Right ventricle myocardium superior (tissue), 1 donor: Measurements from ENCODE around the gene OGN. TPM values are rescaled to one million over a fixed set of nuclear protein-coding genes. Genes with fewer than 3 reads are reported as not detected.
A peak's percentile ranks its signal among the peaks of the same experiment; 100 is the strongest.

Experiments
- ATAC-seq: fragments of 200-7000 bp; cut with Tn5 transposase; one replicate; pipeline ENCODE4 v1.9.1; 2020; ENCODE audit warnings: mild to moderate bottlenecking; ENCODE audit not compliant: poor library complexity
- DNase-seq: peaks from one replicate; pipeline ENCODE4 v3.0.0-alpha.2; 2020
- intact Hi-C: fragments of 100-400 bp; cut with DNase I; formaldehyde crosslinking; loops from one replicate; pipeline ENCODE4 v1.11.2; 2022
- total RNA-seq: library from RNA; stranded (reverse); fragmentation: NEBNext Ultra II Directional; extraction: Animal tissue kit (Norgen Biotek cat#: 25700); gene quantifications from one replicate; pipeline ENCODE4 v1.2.1, GENCODE V29; 2021
- donor health status: DM: no; HTN: yes; CAD: no; lungs with severe emphysema.

OGN gene
- total RNA-seq, 1 donor from 2014 or later, result 10.0 TPM

DNA sequence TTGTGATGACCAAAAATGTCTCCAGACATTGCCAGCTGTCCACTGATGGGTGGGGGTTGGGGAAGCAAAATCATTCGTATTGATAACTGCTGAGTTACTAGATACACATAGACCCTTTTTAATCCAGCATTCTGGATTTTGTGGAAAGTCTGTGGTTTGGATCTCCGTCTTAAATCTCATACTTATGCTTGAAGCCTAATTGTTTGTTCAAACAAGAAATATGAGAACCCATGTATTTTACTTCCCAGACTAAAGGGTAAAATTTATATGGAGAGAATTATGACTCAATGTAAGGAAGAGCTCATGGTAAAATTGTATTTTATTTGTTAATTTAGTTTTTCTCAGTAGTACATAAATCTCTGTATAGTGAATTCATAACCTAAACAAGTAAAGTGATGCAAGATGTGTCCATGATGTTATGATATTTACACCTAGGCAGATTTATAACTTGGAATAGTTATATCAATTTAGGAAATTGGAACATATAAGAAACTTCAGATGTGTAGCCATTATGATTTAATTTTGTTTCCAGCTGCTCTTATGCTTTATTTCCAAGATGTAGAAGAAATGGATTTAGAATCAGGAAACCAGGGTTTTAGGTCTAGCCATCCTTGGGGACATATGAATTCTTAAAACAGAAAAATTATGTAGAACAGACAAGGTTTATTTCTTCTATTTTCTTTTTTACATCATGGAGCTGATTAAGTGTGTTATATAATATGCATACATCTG is 4.5 kb upstream of the OGN start:
- no peak for ATAC-seq

GRCh38 chr9:92407818-92408217 is 3.4 kb upstream of the OGN start:
- ATAC-seq (no peak), DNase-seq (no peak)
- intact Hi-C loops, result loop anchor here (10.0 kb wide), 1 partner anchor 63 kb away; no protein-coding TSS in a partner anchor

More for the DNA sequence above, 4.5 kb upstream of the OGN start:
- no peak for DNase-seq
- intact Hi-C loops, result loop anchor here (10.0 kb wide), 1 partner anchor 64 kb away; no protein-coding TSS in a partner anchor

GRCh38 chr9:92406477-92406876 is 2.1 kb upstream of the OGN start:
- intact Hi-C loops, result loop anchor here (10.0 kb wide), 1 partner anchor 62 kb away; no protein-coding TSS in a partner anchor
- ATAC-seq, result peak; percentile 82
- no peak for DNase-seq

GRCh38 chr9:92405818-92406217 is 1.4 kb upstream of the OGN start:
- intact Hi-C loops, result loop anchor here (10.0 kb wide), 1 partner anchor 61 kb away; no protein-coding TSS in a partner anchor
- DNase-seq (no peak), ATAC-seq (no peak)

- intact Hi-C loops, result loop anchor here (10.0 kb wide), 1 partner anchor 58 kb away; no protein-coding TSS in a partner anchor
- ATAC-seq, result peak; percentile 19
- no peak for DNase-seq
Observed at GRCh38 chr9:92402826-92403745, 1.3 kb downstream of the OGN start.

GRCh38 chr9:92402360-92402759 is 2.0 kb downstream of the OGN start:
- intact Hi-C loops, result loop anchor here (10.0 kb wide), 1 partner anchor 58 kb away; no protein-coding TSS in a partner anchor
- DNase-seq (no peak), ATAC-seq (no peak)

GRCh38 chr9:92397853-92398252 is 6.5 kb downstream of the OGN start:
- intact Hi-C loops, result no loop called here

DNA sequence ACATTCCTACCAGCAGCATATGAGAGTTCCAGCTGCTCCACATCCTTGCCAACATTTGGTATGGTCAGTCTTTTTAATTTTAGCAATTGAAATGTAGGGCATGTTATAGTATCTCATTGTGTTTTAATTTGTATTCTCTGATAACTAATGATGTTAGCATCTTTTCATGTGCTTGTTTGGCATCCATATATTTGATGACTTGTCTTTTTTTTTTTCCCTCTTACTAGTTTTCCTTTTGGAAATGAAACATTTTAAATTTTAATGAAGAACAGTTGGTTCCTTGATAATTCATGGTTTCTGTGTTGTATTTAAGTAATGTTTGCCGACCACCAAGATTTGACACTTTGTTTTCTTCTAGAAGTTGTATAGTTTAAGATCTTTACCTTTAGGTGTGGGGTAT is 8.8 kb downstream of the OGN start:
- intact Hi-C loops, result no loop called here
- no peak for DNase-seq
- ATAC-seq, result no peak

More at GRCh38 chr9:92397853-92398252, 6.5 kb downstream of the OGN start:
- no peak for DNase-seq
- ATAC-seq, result no peak

DNA sequence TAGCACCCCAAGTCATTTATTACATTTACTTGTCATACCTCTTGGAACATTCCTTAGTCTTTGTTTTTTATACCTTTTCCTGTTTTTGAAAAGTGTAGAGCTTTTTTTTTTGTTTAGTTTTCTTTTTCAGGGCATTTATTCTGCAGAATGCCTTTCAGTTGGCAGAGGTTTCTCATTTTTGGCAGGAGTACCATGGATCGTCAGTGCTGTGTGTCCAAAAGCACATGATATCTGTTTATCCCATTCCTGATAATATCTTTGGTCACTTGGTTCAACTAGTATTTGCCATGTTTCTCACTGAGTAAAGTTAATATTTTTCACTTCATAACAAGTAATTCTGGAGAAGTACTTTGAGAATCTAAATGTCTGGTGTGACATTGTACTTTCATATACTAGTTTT is 10.7 kb downstream of the OGN start:
- ATAC-seq (no peak), DNase-seq (no peak)
- intact Hi-C loops, result no loop called here

DNA sequence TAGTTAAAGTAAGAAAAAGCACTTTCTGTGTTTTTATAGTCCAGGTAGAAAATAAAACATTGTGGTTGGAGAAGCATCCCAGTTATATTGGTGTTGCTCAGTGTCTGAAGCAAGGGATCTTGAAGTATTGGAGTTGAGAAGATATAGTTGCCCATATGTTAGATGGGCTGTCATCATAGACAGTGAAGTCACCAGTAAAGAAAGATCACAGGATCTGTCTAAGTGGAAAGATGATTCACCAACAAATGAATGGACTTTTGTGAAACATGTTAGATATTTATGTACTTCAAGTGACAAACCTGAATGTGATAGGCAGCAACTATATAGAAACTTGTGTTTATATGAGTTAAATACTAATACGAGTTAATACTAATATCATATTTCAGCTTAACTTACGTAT is 11.7 kb downstream of the OGN start:
- ATAC-seq (no peak), DNase-seq (no peak)
- intact Hi-C loops, result no loop called here

DNA sequence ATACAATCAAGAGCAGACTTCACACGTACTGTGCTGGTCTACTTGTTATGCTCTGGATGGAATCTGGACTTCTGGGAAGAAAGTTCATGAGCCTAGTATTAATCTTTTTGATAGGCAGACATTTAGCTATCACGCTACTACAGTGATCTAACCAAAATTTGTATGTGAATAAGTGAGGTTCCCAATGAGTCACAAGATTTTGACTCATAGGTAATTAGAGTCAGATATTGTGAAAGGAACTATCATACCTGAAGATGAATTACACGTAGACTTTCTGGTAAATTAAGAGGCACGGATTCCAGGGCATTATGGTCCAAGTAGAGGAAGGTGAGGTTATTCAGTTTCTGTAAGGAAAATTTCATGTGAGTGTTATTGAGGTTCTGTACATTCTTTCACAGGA is 18.4 kb downstream of the OGN start:
- no peak for ATAC-seq
- no peak for DNase-seq
- intact Hi-C loops, result no loop called here

GRCh38 chr9:92385477-92385876 is 18.9 kb downstream of the OGN start:
- intact Hi-C loops, result no loop called here
- DNase-seq (no peak), ATAC-seq (no peak)

GRCh38 chr9:92385001-92385400 is 19.4 kb downstream of the OGN start:
- no peak for DNase-seq
- intact Hi-C loops, result no loop called here
- peak; percentile 49 for ATAC-seq

DNA sequence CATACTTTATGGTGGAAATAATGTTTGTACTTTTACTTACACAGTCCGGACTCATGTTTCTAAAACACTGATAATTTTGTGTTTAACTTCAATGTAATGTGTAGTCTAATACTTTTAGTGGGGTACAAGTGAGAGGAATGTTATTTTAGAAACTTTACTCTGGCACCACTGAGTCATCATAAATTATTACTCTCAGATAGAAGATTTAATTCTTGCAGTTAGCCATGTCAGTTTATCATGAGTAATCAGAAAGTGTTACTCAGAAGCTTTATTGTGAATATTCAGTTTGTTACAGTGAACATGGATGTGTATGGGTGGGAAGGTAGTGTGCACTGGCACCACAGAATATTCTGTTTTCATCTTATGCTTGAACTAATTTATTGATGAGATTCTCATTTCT is 20.0 kb downstream of the OGN start:
- DNase-seq (no peak), ATAC-seq (no peak)
- intact Hi-C loops, result no loop called here

DNA sequence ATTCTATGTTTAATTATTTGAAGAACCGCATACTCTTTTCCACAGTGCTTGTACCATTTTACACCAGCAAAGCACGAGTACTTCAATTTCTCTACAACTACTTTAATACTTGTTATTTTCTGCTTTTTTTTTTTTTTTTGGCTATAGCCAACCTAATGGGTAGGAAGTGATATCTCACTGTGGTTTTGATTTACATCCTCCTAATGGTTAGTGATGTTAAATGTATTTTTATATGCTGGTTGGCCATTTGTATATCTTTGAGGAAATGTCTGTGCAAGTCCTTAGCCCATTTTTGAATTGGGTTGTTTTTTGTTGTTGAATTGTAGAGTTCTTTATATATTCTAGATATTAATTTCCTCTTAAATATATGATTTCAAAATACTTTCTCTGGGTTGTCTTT is 22.6 kb downstream of the OGN start:
- intact Hi-C loops, result no loop called here
- no peak for ATAC-seq
- DNase-seq, result no peak

- intact Hi-C loops, result no loop called here
- ATAC-seq (no peak), DNase-seq (no peak)
Observed at GRCh38 chr9:92380603-92381002, 23.8 kb downstream of the OGN start.

DNA sequence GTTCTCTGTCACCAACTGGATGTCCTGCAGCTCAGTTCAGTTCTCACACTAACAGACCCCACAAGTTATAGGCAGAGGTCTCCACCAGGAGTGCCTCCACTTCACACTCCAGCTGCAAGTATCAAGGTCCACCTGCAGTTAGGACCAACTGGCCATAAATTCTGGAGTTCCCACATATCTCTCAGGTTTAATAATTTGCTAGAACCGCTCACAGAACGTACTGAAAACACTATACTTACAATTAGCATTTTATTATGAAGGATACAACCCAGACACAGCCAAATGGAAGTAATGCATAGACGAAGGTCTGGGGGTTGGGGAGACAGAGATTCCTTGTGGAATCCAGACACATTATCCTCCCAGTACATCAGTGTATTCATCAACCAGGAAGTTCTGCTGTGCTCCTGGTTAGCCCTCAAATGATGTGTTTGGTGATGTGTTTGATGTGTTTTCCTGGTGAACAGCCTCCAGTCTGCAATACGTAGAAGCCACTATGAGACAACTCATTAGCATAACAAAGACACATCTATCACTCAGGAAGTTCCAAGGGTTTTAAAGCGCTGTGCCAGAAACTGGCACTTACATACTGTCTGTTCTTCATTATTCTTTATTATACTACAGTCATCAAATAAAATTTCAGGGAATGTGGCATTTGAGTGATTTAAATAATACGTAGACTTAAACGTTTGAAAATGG is 25.4 kb downstream of the OGN start:
- intact Hi-C loops, result no loop called here
- DNase-seq (no peak), ATAC-seq (no peak)

- no peak for DNase-seq
- intact Hi-C loops, result no loop called here
- ATAC-seq, result no peak
Observed at GRCh38 chr9:92377876-92378275, 26.5 kb downstream of the OGN start.

DNA sequence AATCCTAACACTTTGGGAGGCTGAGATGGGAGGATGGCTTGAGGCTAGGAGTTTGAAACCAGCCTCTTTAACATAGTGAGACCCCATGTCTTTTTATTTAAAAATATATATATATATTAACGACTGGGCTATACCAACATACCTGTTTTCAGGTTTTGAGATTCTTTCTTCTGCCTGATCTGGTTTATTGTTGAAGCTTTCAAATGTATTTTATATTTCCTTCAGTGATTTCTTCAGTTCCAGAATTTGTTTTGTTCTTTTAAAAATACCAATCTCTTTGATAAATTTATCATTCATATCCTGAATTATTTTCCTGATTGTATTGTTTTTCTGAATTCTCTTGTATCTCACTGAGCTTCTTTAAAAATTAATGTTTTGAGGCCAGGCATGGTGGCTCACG is 31.2 kb downstream of the OGN start:
- intact Hi-C loops, result no loop called here
- no peak for DNase-seq
- no peak for ATAC-seq
